ENCODE measurements around the gene DUSP6.

The DUSP6 gene

GRCh38 chr12:89319606-89320005 lies 32.7 kb downstream of the DUSP6 start:
- Histone ChIP-seq H3K4me1 (ENCODE audit: control insufficient read depth, insufficient read depth, low read length, poor library complexity, severe bottlenecking) (no peaks in the 10 kb centered on the region), H3K9me3 (ENCODE audit: control insufficient read depth, low read length) (no peaks in the 10 kb centered on the region), H3K27me3 (replicated peaks; ENCODE audit: control insufficient read depth, insufficient read depth, low read length, poor library complexity, severe bottlenecking) (no peaks in the 10 kb centered on the region), H3K27ac (ENCODE audit: insufficient read depth, low read length, poor library complexity, severe bottlenecking) (no peak overlapping the region), H3K36me3 (ENCODE audit: control insufficient read depth, insufficient read depth, low read length) (no peaks in the 10 kb centered on the region), H3K4me3 (ENCODE audit: insufficient read depth, low read depth, low read length, poor library complexity, severe bottlenecking) (no peak overlapping the region)
- no peak for DNase-seq

GRCh38 chr12:89319122-89319521 lies 33.2 kb downstream of the DUSP6 start:
- no peaks in the 10 kb centered on the region for H3K9me3 ChIP-seq (ENCODE audit: control insufficient read depth, low read length)
- H3K36me3 ChIP-seq (ENCODE audit: control insufficient read depth, insufficient read depth, low read length) = no peaks in the 10 kb centered on the region
- H3K4me3 ChIP-seq (ENCODE audit: insufficient read depth, low read depth, low read length, poor library complexity, severe bottlenecking) = no peak overlapping the region
- no peaks in the 10 kb centered on the region for H3K4me1 ChIP-seq (ENCODE audit: control insufficient read depth, insufficient read depth, low read length, poor library complexity, severe bottlenecking)
- H3K27me3 ChIP-seq (replicated peaks; ENCODE audit: control insufficient read depth, insufficient read depth, low read length, poor library complexity, severe bottlenecking) = no peaks in the 10 kb centered on the region
- no peak for DNase-seq
- H3K27ac ChIP-seq (ENCODE audit: insufficient read depth, low read length, poor library complexity, severe bottlenecking) = no peak overlapping the region

- Histone ChIP-seq H3K27me3 (replicated peaks; ENCODE audit: control insufficient read depth, insufficient read depth, low read length, poor library complexity, severe bottlenecking) (no peaks in the 10 kb centered on the region), H3K27ac (ENCODE audit: insufficient read depth, low read length, poor library complexity, severe bottlenecking) (no peak overlapping the region), H3K4me1 (ENCODE audit: control insufficient read depth, insufficient read depth, low read length, poor library complexity, severe bottlenecking) (no peaks in the 10 kb centered on the region), H3K9me3 (ENCODE audit: control insufficient read depth, low read length) (no peaks in the 10 kb centered on the region), H3K36me3 (ENCODE audit: control insufficient read depth, insufficient read depth, low read length) (no peaks in the 10 kb centered on the region), H3K4me3 (ENCODE audit: insufficient read depth, low read depth, low read length, poor library complexity, severe bottlenecking) (no peak overlapping the region)
- no peak for DNase-seq
Observed at GRCh38 chr12:89316705-89317139, 35.6 kb downstream of the DUSP6 start.

GRCh38 chr12:89314060-89314761 lies 38.1 kb downstream of the DUSP6 start:
- H3K36me3 ChIP-seq (ENCODE audit: control insufficient read depth, insufficient read depth, low read length) = no peaks in the 10 kb centered on the region
- no peaks in the 10 kb centered on the region for H3K9me3 ChIP-seq (ENCODE audit: control insufficient read depth, low read length)
- H3K4me1 ChIP-seq (ENCODE audit: control insufficient read depth, insufficient read depth, low read length, poor library complexity, severe bottlenecking) = no peaks in the 10 kb centered on the region
- no peak overlapping the region for H3K27ac ChIP-seq (ENCODE audit: insufficient read depth, low read length, poor library complexity, severe bottlenecking)
- H3K4me3 ChIP-seq (ENCODE audit: insufficient read depth, low read depth, low read length, poor library complexity, severe bottlenecking) = no peak overlapping the region
- DNase-seq = no peak
- no peaks in the 10 kb centered on the region for H3K27me3 ChIP-seq (replicated peaks; ENCODE audit: control insufficient read depth, insufficient read depth, low read length, poor library complexity, severe bottlenecking)

- no peaks in the 10 kb centered on the region for H3K4me1 ChIP-seq (ENCODE audit: control insufficient read depth, insufficient read depth, low read length, poor library complexity, severe bottlenecking)
- H3K27me3 ChIP-seq (replicated peaks; ENCODE audit: control insufficient read depth, insufficient read depth, low read length, poor library complexity, severe bottlenecking) = no peaks in the 10 kb centered on the region
- no peak overlapping the region for H3K27ac ChIP-seq (ENCODE audit: insufficient read depth, low read length, poor library complexity, severe bottlenecking)
- H3K36me3 ChIP-seq (ENCODE audit: control insufficient read depth, insufficient read depth, low read length) = no peaks in the 10 kb centered on the region
- no peak for DNase-seq
- no peak overlapping the region for H3K4me3 ChIP-seq (ENCODE audit: insufficient read depth, low read depth, low read length, poor library complexity, severe bottlenecking)
- H3K9me3 ChIP-seq (ENCODE audit: control insufficient read depth, low read length) = no peaks in the 10 kb centered on the region
Observed at GRCh38 chr12:89311703-89312293, 40.5 kb downstream of the DUSP6 start.

- Histone ChIP-seq H3K4me3 (ENCODE audit: insufficient read depth, low read depth, low read length, poor library complexity, severe bottlenecking) (no peak overlapping the region), H3K27ac (ENCODE audit: insufficient read depth, low read length, poor library complexity, severe bottlenecking) (no peak overlapping the region), H3K9me3 (ENCODE audit: control insufficient read depth, low read length) (no peaks in the 10 kb centered on the region)
Observed at GRCh38 chr12:89309815-89310214, 42.5 kb downstream of the DUSP6 start.

GRCh38 chr12:89309440-89309802 lies 42.9 kb downstream of the DUSP6 start:
- H3K9me3 ChIP-seq (ENCODE audit: control insufficient read depth, low read length) = no peaks in the 10 kb centered on the region
- no peaks in the 10 kb centered on the region for H3K4me1 ChIP-seq (ENCODE audit: control insufficient read depth, insufficient read depth, low read length, poor library complexity, severe bottlenecking)
- H3K4me3 ChIP-seq (ENCODE audit: insufficient read depth, low read depth, low read length, poor library complexity, severe bottlenecking) = no peak overlapping the region
- DNase-seq = no peak
- H3K27ac ChIP-seq (ENCODE audit: insufficient read depth, low read length, poor library complexity, severe bottlenecking) = no peak overlapping the region
- H3K36me3 ChIP-seq (ENCODE audit: control insufficient read depth, insufficient read depth, low read length) = no peaks in the 10 kb centered on the region
- no peaks in the 10 kb centered on the region for H3K27me3 ChIP-seq (replicated peaks; ENCODE audit: control insufficient read depth, insufficient read depth, low read length, poor library complexity, severe bottlenecking)

More at GRCh38 chr12:89309815-89310214, 42.5 kb downstream of the DUSP6 start:
- DNase-seq = no peak
- H3K27me3 ChIP-seq (replicated peaks; ENCODE audit: control insufficient read depth, insufficient read depth, low read length, poor library complexity, severe bottlenecking) = no peaks in the 10 kb centered on the region
- no peaks in the 10 kb centered on the region for H3K36me3 ChIP-seq (ENCODE audit: control insufficient read depth, insufficient read depth, low read length)
- no peaks in the 10 kb centered on the region for H3K4me1 ChIP-seq (ENCODE audit: control insufficient read depth, insufficient read depth, low read length, poor library complexity, severe bottlenecking)

- H3K27ac ChIP-seq (ENCODE audit: insufficient read depth, low read length, poor library complexity, severe bottlenecking) = no peak overlapping the region
- no peaks in the 10 kb centered on the region for H3K36me3 ChIP-seq (ENCODE audit: control insufficient read depth, insufficient read depth, low read length)
- H3K27me3 ChIP-seq (replicated peaks; ENCODE audit: control insufficient read depth, insufficient read depth, low read length, poor library complexity, severe bottlenecking) = no peaks in the 10 kb centered on the region
- no peak overlapping the region for H3K4me3 ChIP-seq (ENCODE audit: insufficient read depth, low read depth, low read length, poor library complexity, severe bottlenecking)
- DNase-seq = no peak
- H3K4me1 ChIP-seq (ENCODE audit: control insufficient read depth, insufficient read depth, low read length, poor library complexity, severe bottlenecking) = no peaks in the 10 kb centered on the region
- no peaks in the 10 kb centered on the region for H3K9me3 ChIP-seq (ENCODE audit: control insufficient read depth, low read length)
Observed at GRCh38 chr12:89307474-89308253, 44.6 kb downstream of the DUSP6 start.

- no peak overlapping the region for H3K27ac ChIP-seq (ENCODE audit: insufficient read depth, low read length, poor library complexity, severe bottlenecking)
- no peak for DNase-seq
- H3K4me3 ChIP-seq (ENCODE audit: insufficient read depth, low read depth, low read length, poor library complexity, severe bottlenecking) = no peak overlapping the region
Observed at GRCh38 chr12:89306827-89307473, 45.4 kb downstream of the DUSP6 start.

More at GRCh38 chr12:89306827-89307473, 45.4 kb downstream of the DUSP6 start:
- no peaks in the 10 kb centered on the region for H3K36me3 ChIP-seq (ENCODE audit: control insufficient read depth, insufficient read depth, low read length)
- H3K27me3 ChIP-seq (replicated peaks; ENCODE audit: control insufficient read depth, insufficient read depth, low read length, poor library complexity, severe bottlenecking) = no peaks in the 10 kb centered on the region
- H3K9me3 ChIP-seq (ENCODE audit: control insufficient read depth, low read length) = no peaks in the 10 kb centered on the region
- no peaks in the 10 kb centered on the region for H3K4me1 ChIP-seq (ENCODE audit: control insufficient read depth, insufficient read depth, low read length, poor library complexity, severe bottlenecking)

All from effector memory CD4-positive, alpha-beta T cell (primary cell).